ENCODE measurements around the gene HOXA5.

HOXA5 gene

GRCh38 chr7:27131390-27131819, 12.1 kb downstream of the HOXA5 start:
- DNase-seq: no peak

- no peak for DNase-seq
Measured at GRCh38 chr7:27130540-27131389, 12.7 kb downstream of the HOXA5 start, which contains the start of gene HOXA4. Gene HOXA4, minus strand, starts transcription at chr7:27130757. Its CDS starts 24 bp downstream, at chr7:27130733.

GRCh38 chr7:27129729-27130539, 13.5 kb downstream of the HOXA5 start:
- DNase-seq: no peak

- DNase-seq: no peak
Measured at GRCh38 chr7:27128776-27129728, 14.4 kb downstream of the HOXA5 start.

GRCh38 chr7:27128034-27128433, 15.4 kb downstream of the HOXA5 start:
- no peak for DNase-seq

- no peak for DNase-seq
Measured at GRCh38 chr7:27126596-27127327, 16.7 kb downstream of the HOXA5 start.

- DNase-seq: no peak
Measured at GRCh38 chr7:27125986-27126394, 17.5 kb downstream of the HOXA5 start.

- DNase-seq: no peak
Measured at GRCh38 chr7:27124902-27125689, 18.4 kb downstream of the HOXA5 start.

- DNase-seq: no peak
Measured at GRCh38 chr7:27124096-27124901, 19.2 kb downstream of the HOXA5 start.

- no peak for DNase-seq
Measured at GRCh38 chr7:27123477-27124053, 19.9 kb downstream of the HOXA5 start.

GRCh38 chr7:27123007-27123476, 20.4 kb downstream of the HOXA5 start:
- DNase-seq: no peak

GRCh38 chr7:27122077-27122910, 21.2 kb downstream of the HOXA5 start:
- no peak for DNase-seq

GRCh38 chr7:27121684-27122076, 21.8 kb downstream of the HOXA5 start:
- DNase-seq: no peak

- DNase-seq: no peak
Measured at GRCh38 chr7:27119412-27119911, 24.0 kb downstream of the HOXA5 start.

- DNase-seq: no peak
Measured at GRCh38 chr7:27118580-27118979, 24.9 kb downstream of the HOXA5 start.

GRCh38 chr7:27117887-27118491, 25.5 kb downstream of the HOXA5 start:
- no peak for DNase-seq

- DNase-seq: no peak
Measured at GRCh38 chr7:27116962-27117886, 26.3 kb downstream of the HOXA5 start.

Data from NCI-H2227 treated with DMSO at 0.1 percent for 48 hours (cell line).